Measurements from ENCODE around the gene WSCD1.

The WSCD1 gene

DNA sequence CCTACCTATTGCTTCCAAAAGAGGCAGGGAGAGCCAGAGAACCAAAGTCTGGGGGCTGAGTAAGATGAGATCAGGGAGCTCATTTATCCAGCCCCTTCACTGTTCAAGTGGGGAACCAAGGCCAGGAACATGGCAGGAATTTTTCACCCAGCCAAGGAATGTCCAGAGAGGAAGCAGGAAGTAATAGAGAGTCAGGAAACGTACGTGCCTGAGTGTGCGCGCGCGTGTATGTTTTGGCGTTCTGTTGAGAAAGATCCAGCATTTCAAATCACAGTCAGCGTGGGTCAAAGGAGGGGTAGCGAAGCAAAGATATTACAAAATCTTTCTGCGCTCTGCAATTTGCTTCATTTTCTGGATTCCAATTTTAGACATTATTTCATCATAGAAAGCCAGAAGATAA is 41.9 kb upstream of the WSCD1 start:
- no peak for TF ChIP-seq CTCF (conservative IDR thresholded peaks at IDR 0.05; ENCODE audit: control insufficient read depth, insufficient read depth, low read depth, low read length)
- no peak for DNase-seq (ENCODE audit: low read depth)
- no peak overlapping the region for H3K4me3 ChIP-seq (ENCODE audit: control insufficient read depth, low read depth, low read length)

GRCh38 chr17:6035801-6036394 is 34.3 kb upstream of the WSCD1 start:
- DNase-seq (ENCODE audit: low read depth): no peak
- no peak overlapping the region for H3K4me3 ChIP-seq (ENCODE audit: control insufficient read depth, low read depth, low read length)
- no peak for TF ChIP-seq CTCF (conservative IDR thresholded peaks at IDR 0.05; ENCODE audit: control insufficient read depth, insufficient read depth, low read depth, low read length)

GRCh38 chr17:6040504-6040903 is 29.7 kb upstream of the WSCD1 start:
- no peak for TF ChIP-seq CTCF (conservative IDR thresholded peaks at IDR 0.05; ENCODE audit: control insufficient read depth, insufficient read depth, low read depth, low read length)
- H3K4me3 ChIP-seq (ENCODE audit: control insufficient read depth, low read depth, low read length): no peak overlapping the region
- DNase-seq (ENCODE audit: low read depth): no peak

DNA sequence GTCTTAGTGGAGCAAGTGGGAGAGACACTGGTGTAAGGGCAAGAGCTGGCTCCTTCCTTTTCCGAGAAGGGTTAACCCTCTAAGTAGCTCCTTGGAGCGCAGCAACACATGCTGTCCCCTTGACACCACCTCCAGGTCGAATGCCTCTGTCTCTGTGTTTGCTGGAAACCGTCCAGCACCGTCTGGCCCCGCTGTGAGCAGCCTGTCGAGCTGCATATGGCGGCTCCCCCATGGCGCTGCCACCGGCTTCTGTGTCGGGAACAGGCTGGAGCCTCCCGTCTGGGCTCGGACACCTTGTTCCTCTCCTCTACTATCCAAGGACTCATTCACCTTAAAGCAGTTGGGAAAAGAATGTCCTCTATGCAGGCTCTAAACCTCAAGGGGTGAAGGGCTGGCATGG is 28.9 kb upstream of the WSCD1 start:
- TF ChIP-seq CTCF (conservative IDR thresholded peaks at IDR 0.05; ENCODE audit: control insufficient read depth, insufficient read depth, low read depth, low read length): no peak
- DNase-seq (ENCODE audit: low read depth): no peak
- no peak overlapping the region for H3K4me3 ChIP-seq (ENCODE audit: control insufficient read depth, low read depth, low read length)

- no peak for TF ChIP-seq CTCF (conservative IDR thresholded peaks at IDR 0.05; ENCODE audit: control insufficient read depth, insufficient read depth, low read depth, low read length)
- no peak for DNase-seq (ENCODE audit: low read depth)
- H3K4me3 ChIP-seq (ENCODE audit: control insufficient read depth, low read depth, low read length): no peak overlapping the region
Observed at GRCh38 chr17:6043405-6043804, 26.8 kb upstream of the WSCD1 start.

GRCh38 chr17:6044261-6044660 is 25.9 kb upstream of the WSCD1 start:
- DNase-seq (ENCODE audit: low read depth): no peak
- no peak overlapping the region for H3K4me3 ChIP-seq (ENCODE audit: control insufficient read depth, low read depth, low read length)
- TF ChIP-seq CTCF (conservative IDR thresholded peaks at IDR 0.05; ENCODE audit: control insufficient read depth, insufficient read depth, low read depth, low read length): no peak
